ENCODE data around the gene GALNT15.

GRCh38 chr3:16198427-16198826, 23.9 kb downstream of the GALNT15 start:
- TF ChIP-seq CTCF (conservative IDR thresholded peaks at IDR 0.05): no peak
- TF ChIP-seq ZFX (IDR thresholded peaks at IDR 0.05): no peak
